IMR-90 (cell line): Measurements from ENCODE around the gene PRKAR1B. TPM values are rescaled to one million over a fixed set of nuclear protein-coding genes. Genes with fewer than 3 reads are reported as not detected.

Experiments
- ATAC-seq: fragments of 200-7000 bp; cut with Tn5 transposase; 2 replicates; pipeline ENCODE4 v1.9.1; 2020; ENCODE audit warnings: low read depth, mild to moderate bottlenecking, moderate library complexity
- BruUV-seq: library from RNA; stranded (reverse); fragments of 400-500 nt; replicated peaks from 2 replicates; lab custom pipeline; 2021; lab: Mats Ljungman, UMichigan
- CTCF ChIA-PET: fragments of 300-600 bp; formaldehyde crosslinking; extraction: SDS; loops from one replicate; lab custom pipeline; 2021; ENCODE audit warnings: antibody characterized with exemption; lab: Yijun Ruan, JAX
- POLR2A ChIA-PET: fragments of 300-600 bp; sonication (Branson Sonifier 250); formaldehyde crosslinking; loops from one replicate; lab custom pipeline; 2022; ENCODE audit warnings: antibody characterized with exemption; ENCODE audit not compliant: unreplicated experiment; lab: Charles Lee
- DNase-seq: peaks from one replicate; pipeline ENCODE4 v3.0.0; 2013
- H2AFZ ChIP-seq: replicated peaks from 2 replicates; pipeline ENCODE3; 2013; ENCODE audit warnings: low read length, mild to moderate bottlenecking; ENCODE audit not compliant: poor library complexity
- H2AK5ac ChIP-seq: 2 replicates; pipeline ENCODE4 v1.6.1; 2013; ENCODE audit warnings: low read depth, low read length, inconsistent platforms
- H2AK9ac ChIP-seq: replicated peaks from 2 replicates; pipeline ENCODE3; 2013; ENCODE audit warnings: mild to moderate bottlenecking, low read depth, low read length, moderate library complexity; ENCODE audit not compliant: poor library complexity
- H2BK120ac ChIP-seq: 2 replicates; pipeline ENCODE4 v1.6.1; 2013; ENCODE audit warnings: low read depth, low read length, inconsistent platforms
- H2BK15ac ChIP-seq: 3 replicates; pipeline ENCODE4 v1.6.1; 2013; ENCODE audit warnings: low read depth, low read length, inconsistent platforms
- H2BK20ac ChIP-seq: 2 replicates; pipeline ENCODE4 v1.6.1; 2013; ENCODE audit warnings: low read depth, mild to moderate bottlenecking, inconsistent platforms, low read length, moderate library complexity
- H2BK5ac ChIP-seq: 2 replicates; pipeline ENCODE4 v1.6.1; 2013; ENCODE audit warnings: mild to moderate bottlenecking, low read depth, low read length, inconsistent platforms; ENCODE audit not compliant: poor library complexity, severe bottlenecking
- H3K14ac ChIP-seq: replicated peaks from 2 replicates; pipeline ENCODE4 v1.6.1; 2013; ENCODE audit warnings: low read depth, low read length, inconsistent platforms
- H3K18ac ChIP-seq: 2 replicates; pipeline ENCODE4 v1.6.1; 2013; ENCODE audit warnings: low read depth, low read length, control low read depth
- H3K23ac ChIP-seq: 2 replicates; pipeline ENCODE4 v1.6.1; 2013; ENCODE audit warnings: low read depth, low read length, inconsistent platforms
- H3K27ac ChIP-seq: 2 replicates; pipeline ENCODE4 v1.5.1; 2013; ENCODE audit warnings: mild to moderate bottlenecking, control low read depth, low read length; ENCODE audit not compliant: insufficient read depth
- H3K27me3 ChIP-seq: 2 replicates; pipeline ENCODE4 v1.6.1; 2013; ENCODE audit warnings: low read length; ENCODE audit not compliant: control insufficient read depth, insufficient read depth
- H3K36me3 ChIP-seq: 2 replicates; pipeline ENCODE4 v1.6.1; 2013; ENCODE audit warnings: low read length, mixed read lengths; ENCODE audit not compliant: control insufficient read depth, insufficient read depth
- H3K4ac ChIP-seq: 2 replicates; pipeline ENCODE4 v1.6.1; 2013; ENCODE audit warnings: low read depth, low read length, inconsistent platforms
- H3K4me1 ChIP-seq: 2 replicates; pipeline ENCODE4 v1.6.1; 2013; ENCODE audit warnings: low read length, mixed read lengths; ENCODE audit not compliant: control insufficient read depth, insufficient read depth
- H3K4me2 ChIP-seq: 2 replicates; pipeline ENCODE4 v1.6.1; 2013; ENCODE audit warnings: low read depth, mild to moderate bottlenecking, control low read depth, low read length, moderate library complexity
- H3K4me3 ChIP-seq: 2 replicates; pipeline ENCODE4 v1.5.1; 2013; ENCODE audit warnings: low read depth, mild to moderate bottlenecking, control low read depth, low read length, moderate library complexity; ENCODE audit not compliant: insufficient read depth
- H3K56ac ChIP-seq: 2 replicates; pipeline ENCODE4 v1.6.1; 2013; ENCODE audit warnings: low read length, inconsistent platforms; ENCODE audit not compliant: insufficient read depth; ENCODE audit errors: extremely low read depth
- H3K79me1 ChIP-seq, 2 experiments: 2 replicates each; pipeline ENCODE4 v1.6.1; 2013; ENCODE audit warnings: low read length in 2 of 2, inconsistent platforms in 1 of 2, low read depth in 1 of 2
- H3K9ac ChIP-seq: 2 replicates; pipeline ENCODE4 v1.6.1; 2013; ENCODE audit warnings: low read depth, low read length, control low read depth
- H3K9me1 ChIP-seq: 2 replicates; pipeline ENCODE4 v1.6.1; 2013; ENCODE audit warnings: low read length, inconsistent platforms; ENCODE audit not compliant: insufficient read depth
- H3K9me3 ChIP-seq: 2 replicates; pipeline ENCODE4 v1.6.1; 2013; ENCODE audit warnings: low read length; ENCODE audit not compliant: control insufficient read depth, insufficient read depth
- H4K20me1 ChIP-seq: 2 replicates; pipeline ENCODE4 v1.6.1; 2013; ENCODE audit warnings: low read length, inconsistent platforms; ENCODE audit not compliant: insufficient read depth
- H4K5ac ChIP-seq: 2 replicates; pipeline ENCODE4 v1.6.1; 2013; ENCODE audit warnings: mild to moderate bottlenecking, low read depth, low read length, control low read depth
- H4K8ac ChIP-seq, 2 experiments: 2 replicates each; pipeline ENCODE4 v1.6.1; 2013; ENCODE audit warnings: low read depth in 2 of 2, low read length in 2 of 2, control low read depth in 1 of 2, inconsistent platforms in 1 of 2
- H4K91ac ChIP-seq: 2 replicates; pipeline ENCODE4 v1.6.1; 2013; ENCODE audit warnings: low read depth, low read length, inconsistent platforms; ENCODE audit not compliant: insufficient read depth
- BHLHE40 ChIP-seq: fragments of 150-350 bp; IDR thresholded peaks from 2 replicates; pipeline ENCODE4 v1.6.1; 2016; ENCODE audit warnings: mild to moderate bottlenecking, low read depth, low read length
- CHD1 ChIP-seq: IDR thresholded peaks from 2 replicates; pipeline ENCODE4 v1.6.1; 2012; ENCODE audit warnings: low read depth, low read length, improper control_type of control experiment
- CTCF ChIP-seq: conservative IDR thresholded peaks from 2 replicates; pipeline ENCODE4 v1.5.1; 2012; ENCODE audit warnings: mild to moderate bottlenecking, low read depth, low read length, improper control_type of control experiment
- FOS ChIP-seq: fragments of 150-350 bp; IDR thresholded peaks from 2 replicates; pipeline ENCODE4 v1.6.1; 2016; ENCODE audit warnings: low read depth, low read length
- MAFK ChIP-seq: IDR thresholded peaks from 2 replicates; pipeline ENCODE4 v1.6.1; 2012; ENCODE audit warnings: low read depth, low read length, improper control_type of control experiment
- MAZ ChIP-seq: IDR thresholded peaks from 2 replicates; pipeline ENCODE4 v1.6.1; 2012; ENCODE audit warnings: low read depth, mild to moderate bottlenecking, low read length, improper control_type of control experiment, moderate library complexity, borderline replicate concordance
- MXI1 ChIP-seq: IDR thresholded peaks from 2 replicates; pipeline ENCODE4 v1.6.1; 2012; ENCODE audit warnings: low read depth, mild to moderate bottlenecking, low read length, moderate library complexity, borderline replicate concordance
- NFE2L2 ChIP-seq: fragments of 150-350 bp; IDR thresholded peaks from 2 replicates; pipeline ENCODE4 v1.6.1; 2016; ENCODE audit warnings: low read depth, mild to moderate bottlenecking, low read length
- POLR2A ChIP-seq: IDR thresholded peaks from 2 replicates; pipeline ENCODE4 v1.6.1; 2012; ENCODE audit warnings: mild to moderate bottlenecking, low read depth, low read length
- RAD21 ChIP-seq: IDR thresholded peaks from 2 replicates; pipeline ENCODE4 v1.6.1; 2012; ENCODE audit warnings: low read length, improper control_type of control experiment
- RCOR1 ChIP-seq: IDR thresholded peaks from 2 replicates; pipeline ENCODE4 v1.6.1; 2012; ENCODE audit warnings: mild to moderate bottlenecking, low read length, improper control_type of control experiment; ENCODE audit not compliant: insufficient replicate concordance
- RFX5 ChIP-seq: IDR thresholded peaks from 2 replicates; pipeline ENCODE4 v1.8.0; 2012; ENCODE audit warnings: low read depth, mild to moderate bottlenecking, low read length, moderate library complexity
- SMC3 ChIP-seq: fragments of 150-350 bp; IDR thresholded peaks from 2 replicates; pipeline ENCODE4 v1.6.1; 2016; ENCODE audit warnings: low read depth, mild to moderate bottlenecking, antibody characterized with exemption, low read length, moderate library complexity
- USF2 ChIP-seq: fragments of 150-350 bp; IDR thresholded peaks from 2 replicates; pipeline ENCODE4 v1.6.1; 2017; ENCODE audit warnings: mild to moderate bottlenecking, antibody characterized with exemption, low read length, low read depth
- WGBS, 2 experiments: methylation state at CpG; one replicate each; pipeline versions ENCODE4 v1.1.5 to v1.1.7; 2013; ENCODE audit warnings: missing lambda C conversion rate in 2 of 2; ENCODE audit not compliant: insufficient read length in 1 of 2; ENCODE audit errors: extremely low coverage in 2 of 2; 5-methylcytosine and 5-hydroxymethylcytosine counted together
- dilution Hi-C: fragments of 300-500 bp; cut with HindIII; formaldehyde crosslinking; loops from one replicate; pipeline ENCODE4 v1.14.3; 2018; ENCODE audit warnings: low sequenced_read_pairs; ENCODE audit not compliant: unreplicated experiment
- in situ Hi-C: fragments of 300-500 bp; cut with MboI; formaldehyde crosslinking; loops from 3 replicates; pipeline ENCODE4 v1.14.3; 2019; ENCODE audit warnings: low sequenced_read_pairs, inconsistent platforms, mixed read lengths
- intact Hi-C: fragments of 100-400 bp; cut with micrococcal nuclease; formaldehyde crosslinking; loops from 2 replicates; pipeline ENCODE4 v1.10.0; 2022
- polyA plus RNA-seq, 3 experiments: library from polyadenylated mRNA; depleted of rRNA; stranded (reverse); fragments of >200 nt; gene quantifications; 2 replicates each; pipeline ENCODE4 v1.2.3, GENCODE V29; 2012; ENCODE audit warnings: low replicate concordance in 1 of 3
- total RNA-seq: library from RNA; depleted of rRNA; stranded (reverse); fragments of >200 nt; gene quantifications from 2 replicates; pipeline ENCODE4 v1.2.3, GENCODE V29; 2012
- TF ChIP-seq, protein P1 (sequence below): fragments of 150-350 bp; IDR thresholded peaks from 2 replicates; pipeline ENCODE4 v1.6.1; 2016; ENCODE audit warnings: low read depth, mild to moderate bottlenecking, low read length, moderate library complexity, borderline replicate concordance

PRKAR1B gene
- total and polyA plus RNA-seq, 2 of the 4 experiments (the other 2 are of a cell fraction) = 15.2 to 20.2 TPM

DNA sequence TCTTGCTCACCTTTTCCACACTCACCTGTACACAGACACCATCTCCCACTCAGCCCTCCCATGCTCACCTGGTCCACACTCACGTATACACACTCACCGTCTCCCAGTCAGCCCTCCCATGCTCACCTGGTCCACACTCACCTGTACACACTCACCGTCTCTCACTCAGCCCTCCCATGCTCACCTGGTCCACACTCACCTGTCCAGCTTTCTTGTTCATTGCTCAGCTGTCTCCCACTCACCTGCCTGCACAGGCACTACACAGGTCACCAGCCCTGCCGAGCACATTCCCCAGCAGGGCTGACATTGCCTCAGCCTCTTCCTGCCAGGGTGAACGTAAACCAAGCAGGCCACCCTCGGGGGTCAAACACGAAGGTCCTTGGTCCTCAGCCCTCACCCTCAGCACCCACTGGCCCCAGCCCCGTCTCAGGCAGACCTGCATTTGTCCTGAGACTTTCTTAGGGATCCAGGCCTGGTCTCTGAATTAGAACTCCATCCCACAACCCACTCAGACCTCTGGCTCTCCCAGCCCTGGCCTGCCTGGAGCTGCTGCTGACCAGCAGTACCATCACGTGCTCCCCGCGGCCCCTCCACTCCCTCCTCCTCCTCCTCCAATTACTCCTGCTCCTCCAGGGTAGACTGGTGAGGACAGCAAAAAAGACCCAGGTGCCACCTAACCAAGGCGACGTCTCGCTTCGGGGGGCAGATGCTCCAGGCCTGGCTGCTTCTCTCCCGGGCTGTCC lies 13.4 kb downstream of the PRKAR1B start:
- Histone ChIP-seq H3K9ac (no peak overlapping the region), H4K8ac (no peak overlapping the region), H3K9me3 (0 out of 2 replicates have a peak, but pooled peaks cover 3% of the 10 kb centered on the region), H2AK5ac (no peak overlapping the region), H2BK5ac (no peak overlapping the region), H3K79me1 (no peaks in the 10 kb centered on the region), H3K27ac (no peak overlapping the region), H3K4me1 (peaks cover 3% of the 10 kb centered on the region; the same call in 1 of the 2 replicates), H3K14ac (no peak overlapping the region), H2BK15ac (no peak overlapping the region), H2BK20ac (no peak overlapping the region), H3K18ac (no peak overlapping the region), H3K4me2 (no peak overlapping the region), H3K36me3 (0 out of 2 replicates have a peak, but pooled peaks cover 1% of the 10 kb centered on the region), H2BK120ac (no peak overlapping the region), H2AK9ac (no peak overlapping the region), H4K5ac (no peak overlapping the region), H3K23ac (no peak overlapping the region), H3K9me1 (no peaks in the 10 kb centered on the region), H3K56ac (no peak overlapping the region), H3K4me3 (no peak overlapping the region), H4K91ac (no peak overlapping the region), H3K27me3 (peaks cover 4% of the 10 kb centered on the region; the same call in 1 of the 2 replicates), H2AFZ (no peak overlapping the region), H4K20me1 (peaks cover 5% of the 10 kb centered on the region; the same call in 1 of the 2 replicates), H3K4ac (no peak overlapping the region)
- ChIA-PET CTCF (no interaction called here), POLR2A (no interaction called here)
- intact Hi-C loops = no loop called here
- dilution Hi-C loops = no loop called here
- TF ChIP-seq MXI1 = no peak
- TF ChIP-seq BHLHE40 = no peak
- TF ChIP-seq CHD1 = no peak
- TF ChIP-seq NFE2L2 = no peak
- no peak for TF ChIP-seq SMC3
- TF ChIP-seq, protein P1, sequence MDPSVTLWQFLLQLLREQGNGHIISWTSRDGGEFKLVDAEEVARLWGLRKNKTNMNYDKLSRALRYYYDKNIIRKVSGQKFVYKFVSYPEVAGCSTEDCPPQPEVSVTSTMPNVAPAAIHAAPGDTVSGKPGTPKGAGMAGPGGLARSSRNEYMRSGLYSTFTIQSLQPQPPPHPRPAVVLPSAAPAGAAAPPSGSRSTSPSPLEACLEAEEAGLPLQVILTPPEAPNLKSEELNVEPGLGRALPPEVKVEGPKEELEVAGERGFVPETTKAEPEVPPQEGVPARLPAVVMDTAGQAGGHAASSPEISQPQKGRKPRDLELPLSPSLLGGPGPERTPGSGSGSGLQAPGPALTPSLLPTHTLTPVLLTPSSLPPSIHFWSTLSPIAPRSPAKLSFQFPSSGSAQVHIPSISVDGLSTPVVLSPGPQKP = no peak
- TF ChIP-seq RCOR1 = no peak
- no peak for TF ChIP-seq MAFK
- no peak for TF ChIP-seq RAD21
- no peak for TF ChIP-seq FOS
- no peak for TF ChIP-seq MAZ
- TF ChIP-seq CTCF = no peak
- no peak for TF ChIP-seq RFX5
- TF ChIP-seq POLR2A = no peak
- TF ChIP-seq USF2 = no peak
- in situ Hi-C loops = no loop called here
- ATAC-seq (no peak), DNase-seq (no peak)
- 93% methylated on average over 8 of the region's 16 CpGs; no CpG with 5 or more reads in 1 of the 2 experiments for WGBS, 2 experiments
- no TSS peak for BruUV-seq
